ENCODE measurements around the gene AFF3. TPM values are rescaled to one million over a fixed set of nuclear protein-coding genes. Genes with fewer than 3 reads are reported as not detected.

AFF3 gene
- total and polyA plus RNA-seq, 2 of the 13 experiments (the other 11 are each of a cell fraction or from before 2014, with no cell fraction given): not detected

DNA sequence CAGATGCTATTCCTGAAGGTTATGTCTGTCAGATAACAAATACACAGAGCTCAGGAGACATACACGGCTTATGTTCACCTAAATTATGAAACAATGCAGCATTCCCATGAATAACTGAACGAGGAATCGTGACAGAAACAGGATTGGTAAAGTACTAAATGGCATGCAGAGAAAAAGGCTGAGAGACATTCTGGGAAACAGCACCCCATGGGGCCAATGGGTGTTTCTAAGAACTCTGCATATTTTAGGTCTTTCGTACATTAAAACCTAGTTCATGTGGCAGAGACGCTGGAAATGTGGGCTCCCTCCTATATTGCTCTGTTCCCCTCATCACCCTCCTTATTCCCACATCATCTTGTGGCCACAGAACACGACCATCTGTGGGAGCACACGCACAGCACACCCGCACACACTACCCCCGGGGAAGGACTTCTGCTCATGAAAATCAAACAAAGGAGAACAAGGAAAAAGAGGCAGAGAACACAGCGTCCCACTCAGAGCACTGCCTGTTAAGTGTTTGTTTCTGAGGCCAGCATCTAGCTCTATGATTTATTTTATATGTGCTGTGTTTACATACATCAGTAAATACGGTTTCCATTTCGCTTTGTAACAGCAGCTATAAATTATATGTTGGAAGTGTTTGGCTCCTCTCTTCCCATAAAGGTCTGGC lies 143.6 kb downstream of the AFF3 start (continued):
- TF ChIP-seq, protein P1, sequence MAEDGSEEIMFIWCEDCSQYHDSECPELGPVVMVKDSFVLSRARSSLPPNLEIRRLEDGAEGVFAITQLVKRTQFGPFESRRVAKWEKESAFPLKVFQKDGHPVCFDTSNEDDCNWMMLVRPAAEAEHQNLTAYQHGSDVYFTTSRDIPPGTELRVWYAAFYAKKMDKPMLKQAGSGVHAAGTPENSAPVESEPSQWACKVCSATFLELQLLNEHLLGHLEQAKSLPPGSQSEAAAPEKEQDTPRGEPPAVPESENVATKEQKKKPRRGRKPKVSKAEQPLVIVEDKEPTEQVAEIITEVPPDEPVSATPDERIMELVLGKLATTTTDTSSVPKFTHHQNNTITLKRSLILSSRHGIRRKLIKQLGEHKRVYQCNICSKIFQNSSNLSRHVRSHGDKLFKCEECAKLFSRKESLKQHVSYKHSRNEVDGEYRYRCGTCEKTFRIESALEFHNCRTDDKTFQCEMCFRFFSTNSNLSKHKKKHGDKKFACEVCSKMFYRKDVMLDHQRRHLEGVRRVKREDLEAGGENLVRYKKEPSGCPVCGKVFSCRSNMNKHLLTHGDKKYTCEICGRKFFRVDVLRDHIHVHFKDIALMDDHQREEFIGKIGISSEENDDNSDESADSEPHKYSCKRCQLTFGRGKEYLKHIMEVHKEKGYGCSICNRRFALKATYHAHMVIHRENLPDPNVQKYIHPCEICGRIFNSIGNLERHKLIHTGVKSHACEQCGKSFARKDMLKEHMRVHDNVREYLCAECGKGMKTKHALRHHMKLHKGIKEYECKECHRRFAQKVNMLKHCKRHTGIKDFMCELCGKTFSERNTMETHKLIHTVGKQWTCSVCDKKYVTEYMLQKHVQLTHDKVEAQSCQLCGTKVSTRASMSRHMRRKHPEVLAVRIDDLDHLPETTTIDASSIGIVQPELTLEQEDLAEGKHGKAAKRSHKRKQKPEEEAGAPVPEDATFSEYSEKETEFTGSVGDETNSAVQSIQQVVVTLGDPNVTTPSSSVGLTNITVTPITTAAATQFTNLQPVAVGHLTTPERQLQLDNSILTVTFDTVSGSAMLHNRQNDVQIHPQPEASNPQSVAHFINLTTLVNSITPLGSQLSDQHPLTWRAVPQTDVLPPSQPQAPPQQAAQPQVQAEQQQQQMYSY (CRISPR knock-in tag; IDR thresholded peaks at IDR 0.05): no peak
- TF ChIP-seq, protein P2, sequence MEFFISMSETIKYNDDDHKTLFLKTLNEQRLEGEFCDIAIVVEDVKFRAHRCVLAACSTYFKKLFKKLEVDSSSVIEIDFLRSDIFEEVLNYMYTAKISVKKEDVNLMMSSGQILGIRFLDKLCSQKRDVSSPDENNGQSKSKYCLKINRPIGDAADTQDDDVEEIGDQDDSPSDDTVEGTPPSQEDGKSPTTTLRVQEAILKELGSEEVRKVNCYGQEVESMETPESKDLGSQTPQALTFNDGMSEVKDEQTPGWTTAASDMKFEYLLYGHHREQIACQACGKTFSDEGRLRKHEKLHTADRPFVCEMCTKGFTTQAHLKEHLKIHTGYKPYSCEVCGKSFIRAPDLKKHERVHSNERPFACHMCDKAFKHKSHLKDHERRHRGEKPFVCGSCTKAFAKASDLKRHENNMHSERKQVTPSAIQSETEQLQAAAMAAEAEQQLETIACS (CRISPR knock-in tag; IDR thresholded peaks at IDR 0.05): no peak
- TF ChIP-seq GFI1 (CRISPR knock-in tag; IDR thresholded peaks at IDR 0.05; ENCODE audit: borderline replicate concordance): no peak
- TF ChIP-seq RBM39 (IDR thresholded peaks at IDR 0.05; ENCODE audit: low read depth, low read length, poor library complexity, severe bottlenecking): no peak
- TF ChIP-seq, protein P3, sequence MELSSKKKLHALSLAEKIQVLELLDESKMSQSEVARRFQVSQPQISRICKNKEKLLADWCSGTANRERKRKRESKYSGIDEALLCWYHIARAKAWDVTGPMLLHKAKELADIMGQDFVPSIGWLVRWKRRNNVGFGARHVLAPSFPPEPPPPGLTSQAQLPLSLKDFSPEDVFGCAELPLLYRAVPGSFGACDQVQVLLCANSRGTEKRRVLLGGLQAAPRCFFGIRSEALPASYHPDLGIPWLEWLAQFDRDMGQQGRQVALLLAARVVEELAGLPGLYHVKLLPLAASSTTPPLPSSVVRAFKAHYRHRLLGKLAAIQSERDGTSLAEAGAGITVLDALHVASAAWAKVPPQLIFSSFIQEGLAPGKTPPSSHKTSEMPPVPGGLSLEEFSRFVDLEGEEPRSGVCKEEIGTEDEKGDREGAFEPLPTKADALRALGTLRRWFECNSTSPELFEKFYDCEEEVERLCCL (CRISPR knock-in tag; IDR thresholded peaks at IDR 0.05; ENCODE audit: borderline replicate concordance): no peak
- TF ChIP-seq CCDC6 (CRISPR knock-in tag; IDR thresholded peaks at IDR 0.05): no peak
- no peak for TF ChIP-seq NR2F1 (CRISPR knock-in tag; IDR thresholded peaks at IDR 0.05)
- TF ChIP-seq, protein P4, sequence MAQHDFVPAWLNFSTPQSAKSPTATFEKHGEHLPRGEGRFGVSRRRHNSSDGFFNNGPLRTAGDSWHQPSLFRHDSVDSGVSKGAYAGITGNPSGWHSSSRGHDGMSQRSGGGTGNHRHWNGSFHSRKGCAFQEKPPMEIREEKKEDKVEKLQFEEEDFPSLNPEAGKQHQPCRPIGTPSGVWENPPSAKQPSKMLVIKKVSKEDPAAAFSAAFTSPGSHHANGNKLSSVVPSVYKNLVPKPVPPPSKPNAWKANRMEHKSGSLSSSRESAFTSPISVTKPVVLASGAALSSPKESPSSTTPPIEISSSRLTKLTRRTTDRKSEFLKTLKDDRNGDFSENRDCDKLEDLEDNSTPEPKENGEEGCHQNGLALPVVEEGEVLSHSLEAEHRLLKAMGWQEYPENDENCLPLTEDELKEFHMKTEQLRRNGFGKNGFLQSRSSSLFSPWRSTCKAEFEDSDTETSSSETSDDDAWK (CRISPR knock-in tag; IDR thresholded peaks at IDR 0.05): no peak
- TF ChIP-seq RBAK (CRISPR knock-in tag; IDR thresholded peaks at IDR 0.05): no peak
- TF ChIP-seq, protein P5, sequence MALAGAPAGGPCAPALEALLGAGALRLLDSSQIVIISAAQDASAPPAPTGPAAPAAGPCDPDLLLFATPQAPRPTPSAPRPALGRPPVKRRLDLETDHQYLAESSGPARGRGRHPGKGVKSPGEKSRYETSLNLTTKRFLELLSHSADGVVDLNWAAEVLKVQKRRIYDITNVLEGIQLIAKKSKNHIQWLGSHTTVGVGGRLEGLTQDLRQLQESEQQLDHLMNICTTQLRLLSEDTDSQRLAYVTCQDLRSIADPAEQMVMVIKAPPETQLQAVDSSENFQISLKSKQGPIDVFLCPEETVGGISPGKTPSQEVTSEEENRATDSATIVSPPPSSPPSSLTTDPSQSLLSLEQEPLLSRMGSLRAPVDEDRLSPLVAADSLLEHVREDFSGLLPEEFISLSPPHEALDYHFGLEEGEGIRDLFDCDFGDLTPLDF (CRISPR knock-in tag; IDR thresholded peaks at IDR 0.05): no peak

Data from HepG2 (cell line).